ENCODE data around the gene G3BP2.

- TF ChIP-seq POLR2A (IDR thresholded peaks at IDR 0.05; ENCODE audit: low read length) (no peak), REST (IDR thresholded peaks at IDR 0.05) (no peak)
Measured at GRCh38 chr4:75598390-75598789, 74.8 kb downstream of the G3BP2 start.

Measured in A549 (cell line).